SK-N-MC (cell line): ENCODE measurements around the gene KCNH6.

Experiments used
- DNase-seq: peaks from one replicate; pipeline ENCODE4 v3.0.0-alpha.2; 2011; ENCODE audit warnings: low read depth, low spot score
- H3K27ac ChIP-seq: fragments of 200-600 bp; sonication (generic); 2 replicates; pipeline ENCODE4 v1.5.1; 2016; ENCODE audit warnings: mixed run types
- H3K36me3 ChIP-seq: fragments of 200-600 bp; sonication (generic); 2 replicates; pipeline ENCODE4 v1.6.1; 2017; ENCODE audit warnings: antibody characterized with exemption, low read length, mixed read lengths; ENCODE audit not compliant: insufficient read depth
- H3K4me3 ChIP-seq: fragments of 200-600 bp; sonication (generic); 2 replicates; pipeline ENCODE4 v1.5.1; 2016
- H3K9ac ChIP-seq: fragments of 200-600 bp; sonication (generic); 2 replicates; pipeline ENCODE4 v1.8.0; 2017; ENCODE audit warnings: mixed run types, mixed read lengths; ENCODE audit not compliant: insufficient read length
- H3K9me3 ChIP-seq: fragments of 200-600 bp; sonication (generic); 2 replicates; pipeline ENCODE4 v1.6.1; 2017; ENCODE audit warnings: low read depth, mild to moderate bottlenecking, antibody characterized with exemption, low read length, moderate library complexity, mixed read lengths
- EZH2 ChIP-seq: fragments of 200-600 bp; sonication (generic); IDR thresholded peaks from one replicate; pipeline ENCODE4 v1.6.1; 2017; ENCODE audit warnings: antibody characterized with exemption
- FOXP2 ChIP-seq: optimal IDR thresholded peaks from 2 replicates; pipeline ENCODE3; 2011; ENCODE audit warnings: mild to moderate bottlenecking, moderate library complexity; ENCODE audit not compliant: insufficient read depth; ENCODE audit errors: extremely low read length, control extremely low read depth
- POLR2AphosphoS5 ChIP-seq: IDR thresholded peaks from 2 replicates; pipeline ENCODE4 v1.6.1; 2012; ENCODE audit warnings: mild to moderate bottlenecking, low read depth, low read length, borderline replicate concordance

Gene KCNH6, protein sequence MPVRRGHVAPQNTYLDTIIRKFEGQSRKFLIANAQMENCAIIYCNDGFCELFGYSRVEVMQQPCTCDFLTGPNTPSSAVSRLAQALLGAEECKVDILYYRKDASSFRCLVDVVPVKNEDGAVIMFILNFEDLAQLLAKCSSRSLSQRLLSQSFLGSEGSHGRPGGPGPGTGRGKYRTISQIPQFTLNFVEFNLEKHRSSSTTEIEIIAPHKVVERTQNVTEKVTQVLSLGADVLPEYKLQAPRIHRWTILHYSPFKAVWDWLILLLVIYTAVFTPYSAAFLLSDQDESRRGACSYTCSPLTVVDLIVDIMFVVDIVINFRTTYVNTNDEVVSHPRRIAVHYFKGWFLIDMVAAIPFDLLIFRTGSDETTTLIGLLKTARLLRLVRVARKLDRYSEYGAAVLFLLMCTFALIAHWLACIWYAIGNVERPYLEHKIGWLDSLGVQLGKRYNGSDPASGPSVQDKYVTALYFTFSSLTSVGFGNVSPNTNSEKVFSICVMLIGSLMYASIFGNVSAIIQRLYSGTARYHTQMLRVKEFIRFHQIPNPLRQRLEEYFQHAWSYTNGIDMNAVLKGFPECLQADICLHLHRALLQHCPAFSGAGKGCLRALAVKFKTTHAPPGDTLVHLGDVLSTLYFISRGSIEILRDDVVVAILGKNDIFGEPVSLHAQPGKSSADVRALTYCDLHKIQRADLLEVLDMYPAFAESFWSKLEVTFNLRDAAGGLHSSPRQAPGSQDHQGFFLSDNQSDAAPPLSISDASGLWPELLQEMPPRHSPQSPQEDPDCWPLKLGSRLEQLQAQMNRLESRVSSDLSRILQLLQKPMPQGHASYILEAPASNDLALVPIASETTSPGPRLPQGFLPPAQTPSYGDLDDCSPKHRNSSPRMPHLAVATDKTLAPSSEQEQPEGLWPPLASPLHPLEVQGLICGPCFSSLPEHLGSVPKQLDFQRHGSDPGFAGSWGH

DNA sequence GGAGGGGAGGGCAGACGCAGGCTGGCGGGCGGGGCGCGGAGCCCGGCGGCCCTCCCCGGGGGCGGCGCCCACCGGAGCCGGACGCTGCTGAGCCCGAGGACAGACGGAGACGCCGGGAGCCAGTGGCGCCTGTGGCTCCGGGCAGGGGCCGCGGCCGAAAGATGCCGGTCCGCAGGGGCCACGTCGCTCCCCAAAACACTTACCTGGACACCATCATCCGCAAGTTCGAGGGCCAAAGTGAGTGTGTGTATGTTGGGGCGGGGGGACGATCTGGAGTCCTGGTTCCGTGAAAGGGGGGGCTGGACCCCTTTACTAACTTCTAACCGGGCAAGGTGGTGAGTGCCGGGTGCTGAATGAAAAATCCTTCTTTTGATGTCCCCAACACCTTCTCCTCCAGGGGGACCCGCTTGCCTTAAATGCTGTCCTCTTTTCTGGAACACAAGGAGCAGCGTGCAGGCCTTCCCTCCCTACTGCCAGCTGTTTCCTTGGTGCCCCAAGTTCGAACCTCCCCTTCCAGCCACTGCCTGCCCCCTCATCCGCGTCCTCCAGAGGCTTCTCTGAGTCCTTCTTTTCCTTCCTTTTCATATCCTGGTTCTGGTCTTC lies at the start of gene KCNH6:
Gene KCNH6 (plus strand): TSS at position 106 of the 603 bp plus-strand sequence. CDS start 56 bp downstream, at position 162.
- no peak for DNase-seq
- no peak within 1 kb of the TSS for H3K9ac ChIP-seq
- H3K4me3 ChIP-seq, result no peak within 1 kb of the TSS
- no peak for TF ChIP-seq FOXP2
- TF ChIP-seq POLR2AphosphoS5, result no peak
- TF ChIP-seq EZH2, result no peak
- H3K36me3 ChIP-seq, result no peaks in the 10 kb centered on the region
- H3K9me3 ChIP-seq, result no peaks in the 10 kb centered on the region
- no peak within 1 kb of the TSS for H3K27ac ChIP-seq

DNA sequence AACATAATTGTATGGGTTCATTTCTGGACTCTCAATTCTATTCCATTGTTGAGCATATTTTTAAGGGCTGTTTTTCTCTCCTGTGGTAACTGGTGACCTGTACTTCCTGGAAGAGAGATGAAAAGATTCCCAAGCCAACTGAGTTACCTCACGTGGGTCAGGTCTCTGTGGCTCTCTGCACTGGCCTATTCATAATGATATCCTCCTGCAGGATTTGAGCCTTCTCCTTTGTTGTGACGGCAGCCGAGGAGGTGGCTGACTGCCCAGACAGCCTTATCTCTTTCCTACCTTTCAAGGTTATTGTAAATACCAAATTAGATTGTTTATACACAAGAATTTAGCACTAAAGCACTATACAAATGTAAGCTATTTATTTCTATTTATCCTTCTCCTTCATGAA lies 49.0 kb upstream of the KCNH6 start:
- Histone ChIP-seq H3K36me3 (no peaks in the 10 kb centered on the region), H3K9ac (no peak overlapping the region), H3K27ac (no peak overlapping the region), H3K4me3 (no peak overlapping the region), H3K9me3 (no peaks in the 10 kb centered on the region)
- TF ChIP-seq FOXP2 (no peak), POLR2AphosphoS5 (no peak), EZH2 (no peak)
- no peak for DNase-seq

DNA sequence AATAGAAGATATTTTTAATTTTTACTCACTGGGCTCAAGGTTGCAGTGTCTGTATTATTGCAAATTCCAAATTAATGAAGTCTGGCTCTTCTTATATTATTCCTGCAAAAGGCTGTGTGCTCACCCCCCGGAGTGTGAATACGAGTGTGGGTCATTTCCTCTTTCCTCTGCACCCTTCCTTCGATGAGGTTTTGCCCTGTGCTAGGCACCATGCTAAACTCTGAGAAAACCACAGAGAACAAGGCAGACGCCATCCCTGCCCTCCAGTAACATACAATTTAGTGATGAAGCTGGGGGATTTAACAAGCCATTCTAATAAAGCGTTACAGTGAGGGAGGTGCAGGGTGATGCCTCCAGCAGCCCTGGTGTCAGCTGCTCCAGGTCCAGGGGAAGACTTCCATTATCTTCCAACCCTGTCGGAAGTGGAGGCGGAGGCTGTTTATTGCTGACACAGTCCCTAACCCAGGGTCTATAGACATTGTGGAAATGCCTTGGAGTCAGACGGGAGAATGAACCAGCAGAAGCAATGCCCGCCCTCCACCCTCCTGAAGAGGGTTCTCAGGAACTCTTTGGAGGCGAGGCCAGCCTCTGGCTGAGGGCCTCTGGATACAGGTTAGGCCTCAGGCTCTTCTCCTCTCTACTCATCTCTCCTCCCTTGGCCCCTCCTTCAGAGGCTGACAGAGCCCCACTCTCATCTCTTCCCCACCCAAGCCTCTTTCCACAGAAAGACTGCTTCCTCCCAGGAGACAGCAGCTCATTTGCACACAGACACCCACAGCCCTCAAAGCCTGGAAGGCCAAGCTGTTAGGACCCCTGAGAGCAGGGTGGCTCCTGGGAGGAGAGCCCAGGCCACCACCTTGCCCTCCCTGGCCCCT lies 48.3 kb upstream of the KCNH6 start:
- no peak overlapping the region for H3K9ac ChIP-seq
- no peaks in the 10 kb centered on the region for H3K9me3 ChIP-seq
- H3K27ac ChIP-seq, result no peak overlapping the region
- H3K36me3 ChIP-seq, result no peaks in the 10 kb centered on the region
- TF ChIP-seq POLR2AphosphoS5, result no peak
- TF ChIP-seq EZH2, result no peak
- no peak for TF ChIP-seq FOXP2
- no peak for DNase-seq
- no peak overlapping the region for H3K4me3 ChIP-seq

DNA sequence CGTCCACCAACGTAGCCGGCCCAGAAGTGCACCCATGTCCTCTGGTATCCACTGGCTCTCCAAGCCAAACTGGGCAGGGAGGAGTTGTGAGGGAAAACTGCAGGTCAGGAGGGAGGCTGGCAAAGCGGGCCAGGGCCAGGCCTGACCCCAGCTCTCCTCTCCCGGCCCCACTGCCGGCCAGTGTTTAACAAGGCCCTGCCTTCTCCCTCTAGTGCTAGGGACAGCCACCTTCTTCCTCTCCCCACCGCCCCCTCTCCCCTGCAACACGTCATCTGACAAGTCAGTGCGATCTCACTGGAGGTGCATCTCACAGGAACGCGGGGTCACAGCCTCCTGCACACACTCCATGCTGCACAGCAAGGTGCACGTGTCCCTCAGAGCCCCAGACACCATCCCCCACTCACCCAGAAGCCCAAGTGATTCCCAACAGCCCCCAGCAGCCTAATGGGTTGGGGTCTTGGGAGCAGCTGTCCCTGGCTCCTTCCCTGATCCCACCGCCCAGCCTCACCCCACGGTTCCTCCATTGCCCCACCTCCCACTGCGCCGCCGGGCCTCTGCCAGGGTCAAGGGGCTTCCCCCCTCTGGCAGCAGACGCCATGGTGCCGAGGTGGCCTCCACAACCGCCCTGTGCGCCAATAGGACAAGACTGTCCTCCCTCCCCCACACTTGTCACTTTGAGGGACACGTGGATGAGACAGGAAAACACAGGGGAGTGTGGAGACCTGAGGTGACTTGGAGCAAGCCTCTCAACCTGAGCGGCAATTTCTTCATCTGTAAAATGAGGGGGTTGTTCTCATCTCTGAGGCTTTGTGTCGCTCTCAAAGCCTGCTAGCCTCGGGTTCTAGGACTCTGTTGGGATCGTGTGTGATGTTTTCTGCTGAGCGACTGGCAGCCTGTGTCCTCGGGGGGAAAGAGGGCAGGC lies 47.4 kb upstream of the KCNH6 start:
- no peak for DNase-seq
- Histone ChIP-seq H3K27ac (no peak overlapping the region), H3K36me3 (no peaks in the 10 kb centered on the region), H3K9ac (no peak overlapping the region), H3K9me3 (no peaks in the 10 kb centered on the region), H3K4me3 (no peak overlapping the region)
- TF ChIP-seq EZH2 (no peak), POLR2AphosphoS5 (no peak)

DNA sequence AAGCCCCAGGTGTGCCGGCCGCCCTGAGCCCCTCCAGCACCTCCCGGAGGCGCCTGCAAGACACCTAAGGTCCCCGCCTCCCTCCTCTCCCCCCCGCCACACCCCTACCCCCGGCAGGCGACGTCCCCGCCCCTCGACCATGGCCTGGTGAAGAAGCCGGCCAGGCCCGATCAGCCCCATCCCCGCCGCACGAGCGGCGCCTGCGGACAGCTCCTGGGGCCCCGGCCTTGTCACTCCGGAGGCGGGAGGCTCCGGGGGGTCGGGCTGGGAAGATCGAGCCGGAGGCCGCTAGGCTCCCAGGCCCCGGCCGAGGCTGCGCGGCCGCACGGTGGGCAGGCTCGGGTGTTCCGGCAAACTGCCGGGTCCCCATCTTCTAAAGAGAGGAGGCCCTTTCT lies 46.7 kb upstream of the KCNH6 start:
- Histone ChIP-seq H3K27ac (no peak overlapping the region), H3K9me3 (no peaks in the 10 kb centered on the region), H3K9ac (no peak overlapping the region), H3K36me3 (no peaks in the 10 kb centered on the region), H3K4me3 (peak overlapping the region; percentile 74)
- TF ChIP-seq POLR2AphosphoS5, result no peak
- no peak for TF ChIP-seq FOXP2
- DNase-seq, result no peak

DNA sequence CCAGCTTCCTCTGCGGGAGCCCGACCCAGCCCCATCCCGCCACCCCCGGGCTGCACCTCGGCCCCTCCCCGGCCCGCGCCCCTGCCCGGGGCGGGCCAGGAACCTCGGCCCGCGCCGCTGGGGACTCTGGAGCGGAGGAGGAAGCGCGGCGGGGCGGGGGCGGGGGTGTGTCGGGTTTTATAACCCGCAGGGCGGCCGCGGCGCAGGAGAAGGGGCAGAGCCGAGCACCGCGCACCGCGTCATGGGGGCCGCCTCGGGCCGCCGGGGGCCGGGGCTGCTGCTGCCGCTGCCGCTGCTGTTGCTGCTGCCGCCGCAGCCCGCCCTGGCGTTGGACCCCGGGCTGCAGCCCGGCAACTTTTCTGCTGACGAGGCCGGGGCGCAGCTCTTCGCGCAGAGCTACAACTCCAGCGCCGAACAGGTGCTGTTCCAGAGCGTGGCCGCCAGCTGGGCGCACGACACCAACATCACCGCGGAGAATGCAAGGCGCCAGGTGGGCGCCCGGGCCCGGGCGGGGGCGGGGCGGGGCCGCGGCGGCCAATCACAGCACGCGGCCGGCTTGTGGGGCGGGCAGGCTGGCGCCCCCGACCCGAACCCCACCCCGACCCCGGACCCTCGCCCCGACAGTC lies 46.2 kb upstream of the KCNH6 start, which contains the start of gene ACE:
Gene ACE (plus strand): TSS at position 208 of the 626 bp plus-strand sequence. CDS start 34 bp downstream, at position 242.
- Histone ChIP-seq H3K9ac (no peak within 1 kb of the TSS), H3K4me3 (peak within 1 kb of the TSS; percentile 74), H3K9me3 (no peaks in the 10 kb centered on the region), H3K27ac (no peak within 1 kb of the TSS), H3K36me3 (no peaks in the 10 kb centered on the region)
- no peak for DNase-seq
- TF ChIP-seq POLR2AphosphoS5, result no peak
- TF ChIP-seq FOXP2, result no peak
- TF ChIP-seq EZH2, result no peak
